Hepatocyte (in vitro differentiated cells): ENCODE data around the gene DAB1.

Experiments
- EZH2 ChIP-seq: fragments of 200-600 bp; sonication (generic); IDR thresholded peaks from 2 replicates; pipeline ENCODE4 v1.6.1; 2016; ENCODE audit warnings: antibody characterized with exemption, mild to moderate bottlenecking, borderline replicate concordance
- TF ChIP-seq, protein P1 (sequence below): fragments of 200-600 bp; sonication (generic); IDR thresholded peaks from 2 replicates; pipeline ENCODE4 v1.5.1; 2016; ENCODE audit warnings: antibody characterized with exemption, mild to moderate bottlenecking; ENCODE audit not compliant: poor library complexity

GRCh38 chr1:56973923-56974742 lies 449.7 kb downstream of the DAB1 start:
- TF ChIP-seq, protein P1, sequence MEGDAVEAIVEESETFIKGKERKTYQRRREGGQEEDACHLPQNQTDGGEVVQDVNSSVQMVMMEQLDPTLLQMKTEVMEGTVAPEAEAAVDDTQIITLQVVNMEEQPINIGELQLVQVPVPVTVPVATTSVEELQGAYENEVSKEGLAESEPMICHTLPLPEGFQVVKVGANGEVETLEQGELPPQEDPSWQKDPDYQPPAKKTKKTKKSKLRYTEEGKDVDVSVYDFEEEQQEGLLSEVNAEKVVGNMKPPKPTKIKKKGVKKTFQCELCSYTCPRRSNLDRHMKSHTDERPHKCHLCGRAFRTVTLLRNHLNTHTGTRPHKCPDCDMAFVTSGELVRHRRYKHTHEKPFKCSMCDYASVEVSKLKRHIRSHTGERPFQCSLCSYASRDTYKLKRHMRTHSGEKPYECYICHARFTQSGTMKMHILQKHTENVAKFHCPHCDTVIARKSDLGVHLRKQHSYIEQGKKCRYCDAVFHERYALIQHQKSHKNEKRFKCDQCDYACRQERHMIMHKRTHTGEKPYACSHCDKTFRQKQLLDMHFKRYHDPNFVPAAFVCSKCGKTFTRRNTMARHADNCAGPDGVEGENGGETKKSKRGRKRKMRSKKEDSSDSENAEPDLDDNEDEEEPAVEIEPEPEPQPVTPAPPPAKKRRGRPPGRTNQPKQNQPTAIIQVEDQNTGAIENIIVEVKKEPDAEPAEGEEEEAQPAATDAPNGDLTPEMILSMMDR: no peak
- no peak for TF ChIP-seq EZH2
